Stomach (tissue), 4 donors: ENCODE measurements around the gene FAT3.

Experiments
- CTCF ChIP-seq, 7 experiments: fragments of 450-650 bp in 4 of 7; fragments of 200-600 bp in 3 of 7; sonication (generic) in 3 of 7; IDR thresholded peaks; one replicate each; pipeline ENCODE4 v1.5.1; 2016 to 2019; ENCODE audit warnings: antibody characterized with exemption in 7 of 7, control low read depth in 2 of 7, mild to moderate bottlenecking in 1 of 7
- EP300 ChIP-seq: sonication (generic); formaldehyde crosslinking; IDR thresholded peaks from one replicate; pipeline ENCODE4 v1.6.1; 2017; ENCODE audit warnings: antibody characterized with exemption
- POLR2A ChIP-seq, 4 donors: fragments of 450-650 bp; IDR thresholded peaks; one replicate each; pipeline ENCODE4 v1.6.1; 2016; ENCODE audit warnings: antibody characterized with exemption in 4 of 4, control low read depth in 2 of 4, mild to moderate bottlenecking in 1 of 4, moderate library complexity in 1 of 4
- POLR2AphosphoS5 ChIP-seq, 3 donors: sonication (generic); formaldehyde crosslinking; IDR thresholded peaks; one replicate each; pipeline ENCODE4 v1.6.1; 2016; ENCODE audit warnings: antibody characterized with exemption in 3 of 3

- TF ChIP-seq CTCF (IDR thresholded peaks at IDR 0.05), result no peak
- TF ChIP-seq POLR2AphosphoS5 (IDR thresholded peaks at IDR 0.05), result no peak
- no peak for TF ChIP-seq EP300
- no peak for TF ChIP-seq POLR2A (IDR thresholded peaks at IDR 0.05)
Measured at GRCh38 chr11:92269841-92270240, 45.2 kb downstream of the FAT3 start.
